GM18505 (cell line): Measurements from ENCODE around the gene CD40.

Experiments
- ATAC-seq: cut with Tn5 transposase; IDR thresholded peaks from one replicate; pipeline ENCODE4 v1.9.1; 2021; ENCODE audit not compliant: unreplicated experiment
- POLR2A ChIP-seq: IDR thresholded peaks from 4 replicates; pipeline ENCODE4 v1.6.1; 2011; ENCODE audit warnings: borderline replicate concordance; ENCODE audit not compliant: insufficient read depth, insufficient read length; ENCODE audit errors: extremely low read depth

The CD40 gene

DNA sequence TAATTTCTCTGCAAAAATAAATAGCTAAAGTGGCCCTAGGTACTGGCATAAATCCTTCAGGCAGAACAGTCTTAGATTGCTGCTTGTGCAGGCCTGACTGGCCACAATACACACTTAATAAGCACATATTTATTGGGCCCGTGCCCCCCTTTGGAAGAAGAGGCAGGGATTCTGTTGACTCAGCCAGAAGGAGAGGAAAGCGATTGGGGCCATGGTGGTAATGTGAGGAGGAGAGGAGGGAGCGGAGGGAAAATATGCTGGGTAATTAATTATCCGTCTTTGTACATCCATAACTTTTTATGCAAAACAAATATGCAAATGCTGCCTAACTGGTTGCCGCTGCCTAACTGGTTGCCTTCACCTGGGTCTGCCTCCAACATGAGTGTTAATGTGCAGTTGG lies 36.2 kb downstream of the CD40 start:
- no peak for ATAC-seq
- no peak for TF ChIP-seq POLR2A

DNA sequence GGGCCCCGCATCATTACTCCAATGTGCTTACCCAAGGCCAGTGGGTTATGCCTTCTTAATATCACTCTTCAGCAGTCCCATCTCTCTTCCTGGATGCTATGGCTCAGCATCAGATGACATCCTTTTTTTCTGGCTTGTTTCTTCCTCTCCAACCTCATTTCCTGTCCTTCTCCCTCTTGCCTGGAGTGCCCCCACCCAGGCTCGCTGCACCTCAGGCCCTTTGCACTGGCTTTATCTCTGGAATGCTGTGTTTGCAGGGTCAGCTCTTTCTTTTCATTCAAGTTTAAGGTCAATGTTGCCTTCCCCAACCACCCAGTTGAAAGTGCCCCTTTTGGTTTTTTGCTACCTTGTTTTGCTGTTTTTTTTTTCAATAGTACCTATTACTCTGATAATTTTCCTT lies 36.7 kb downstream of the CD40 start:
- no peak for ATAC-seq
- TF ChIP-seq POLR2A = no peak

GRCh38 chr20:46156065-46156464 lies 38.0 kb downstream of the CD40 start:
- TF ChIP-seq POLR2A = no peak
- no peak for ATAC-seq

DNA sequence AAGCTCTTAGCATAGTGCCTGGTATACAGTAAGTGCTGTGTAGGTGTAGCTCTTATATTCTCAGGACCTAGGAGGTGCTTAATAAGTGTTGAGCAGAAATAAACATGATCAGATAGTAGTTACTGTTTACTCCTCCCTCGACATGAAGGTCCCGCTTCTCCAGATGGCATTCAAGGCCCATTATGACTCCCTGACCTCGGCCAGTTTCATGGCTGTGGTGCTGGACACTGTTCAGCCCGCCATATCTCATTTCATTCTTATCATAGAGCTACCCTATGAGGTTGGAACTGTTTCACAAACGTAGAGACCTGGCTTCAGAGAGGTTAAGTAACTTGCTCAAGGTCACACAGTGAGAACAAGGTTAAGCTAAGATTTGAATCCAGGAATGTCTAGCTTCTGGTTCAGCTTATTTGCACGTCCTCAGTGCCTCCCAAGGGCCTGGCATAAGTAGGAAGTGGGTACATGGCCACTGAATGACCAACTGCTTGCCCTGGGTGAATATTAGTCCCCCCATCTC lies 39.0 kb downstream of the CD40 start:
- TF ChIP-seq POLR2A = no peak
- ATAC-seq = no peak

- no peak for TF ChIP-seq POLR2A
Observed at GRCh38 chr20:46157625-46158024, 39.5 kb downstream of the CD40 start.

DNA sequence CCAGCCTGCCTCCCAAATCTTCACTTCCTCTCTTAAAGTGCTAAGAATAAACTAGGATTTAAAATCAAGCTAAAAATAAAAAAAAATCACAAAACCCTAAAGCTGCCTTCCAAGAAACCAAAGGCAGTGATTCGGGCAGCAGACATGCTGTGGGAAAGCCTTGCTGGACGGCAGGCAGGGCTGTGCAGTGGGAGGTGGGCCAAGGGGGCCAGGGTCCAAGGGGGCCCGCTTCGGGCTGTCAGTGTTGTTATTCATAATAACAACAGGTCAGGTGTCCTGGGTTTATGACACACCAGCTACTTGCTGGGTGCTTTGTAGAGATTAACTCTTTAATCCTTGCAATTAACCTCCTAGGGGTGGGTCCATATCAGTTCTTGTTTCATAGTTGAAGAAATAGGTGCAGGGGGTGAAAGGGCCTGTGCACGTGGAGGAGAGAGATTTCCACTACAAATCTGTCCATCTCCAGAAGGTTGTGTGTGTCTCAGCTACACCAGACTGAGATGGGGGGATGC lies 40.4 kb downstream of the CD40 start:
- no peak for TF ChIP-seq POLR2A
- ATAC-seq = no peak

More at GRCh38 chr20:46157625-46158024, 39.5 kb downstream of the CD40 start:
- no peak for ATAC-seq

DNA sequence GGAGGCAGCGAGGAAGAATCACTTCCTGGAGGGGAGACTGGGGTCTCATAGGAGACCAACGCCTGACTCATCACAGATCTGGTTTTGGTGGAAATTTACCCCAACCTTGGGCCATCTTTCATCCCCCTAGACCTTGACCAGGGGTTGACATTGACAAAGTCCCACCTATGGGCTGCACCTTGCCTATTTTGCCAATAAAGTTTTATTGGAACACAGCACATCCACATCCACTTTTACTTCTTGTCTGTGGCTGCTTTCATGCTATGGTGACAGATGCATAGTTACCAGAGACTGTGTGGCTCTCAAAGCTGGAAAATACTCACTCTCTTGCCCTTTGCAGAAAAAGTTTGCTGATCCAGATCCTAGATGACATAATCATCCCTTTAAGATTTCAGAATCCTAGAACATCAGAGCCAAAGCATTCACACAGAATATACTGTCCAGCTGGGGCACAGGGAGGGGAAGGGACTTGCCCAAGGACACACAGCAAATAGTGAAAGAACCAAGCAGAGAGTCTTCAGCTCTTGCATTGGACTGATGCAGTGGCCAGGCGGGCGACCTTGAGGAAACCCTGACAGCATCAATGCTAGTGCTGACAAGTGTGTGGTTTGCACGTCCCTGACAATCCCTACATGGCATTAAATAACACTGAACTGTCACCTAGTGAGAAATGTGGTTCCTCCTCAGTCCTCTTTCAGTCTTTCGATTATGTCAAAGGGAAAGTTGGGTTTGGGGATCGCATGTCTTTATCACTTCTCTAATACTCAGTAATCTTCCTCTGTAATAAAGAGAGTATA lies 41.2 kb downstream of the CD40 start:
- TF ChIP-seq POLR2A = no peak
- ATAC-seq = no peak

DNA sequence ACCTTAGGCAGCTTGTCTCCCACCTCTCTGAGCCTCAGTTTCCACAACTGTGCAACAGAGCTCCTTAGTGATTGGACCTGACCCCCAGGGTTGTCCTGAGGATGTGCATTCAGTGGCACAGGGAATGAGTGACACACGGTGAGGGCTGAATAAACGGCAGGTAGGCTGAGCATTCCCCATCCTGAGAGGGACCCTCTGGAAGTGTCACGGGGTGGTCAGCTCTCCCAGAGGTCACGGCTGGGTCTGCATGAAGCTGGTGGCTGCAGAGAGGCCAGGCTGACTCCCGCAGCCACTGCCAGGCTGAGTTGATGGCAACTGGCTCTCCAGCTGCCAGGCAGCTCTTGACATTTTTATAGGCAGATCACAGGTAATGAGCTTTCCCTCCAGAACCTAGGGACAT lies 42.5 kb downstream of the CD40 start:
- no peak for TF ChIP-seq POLR2A

DNA sequence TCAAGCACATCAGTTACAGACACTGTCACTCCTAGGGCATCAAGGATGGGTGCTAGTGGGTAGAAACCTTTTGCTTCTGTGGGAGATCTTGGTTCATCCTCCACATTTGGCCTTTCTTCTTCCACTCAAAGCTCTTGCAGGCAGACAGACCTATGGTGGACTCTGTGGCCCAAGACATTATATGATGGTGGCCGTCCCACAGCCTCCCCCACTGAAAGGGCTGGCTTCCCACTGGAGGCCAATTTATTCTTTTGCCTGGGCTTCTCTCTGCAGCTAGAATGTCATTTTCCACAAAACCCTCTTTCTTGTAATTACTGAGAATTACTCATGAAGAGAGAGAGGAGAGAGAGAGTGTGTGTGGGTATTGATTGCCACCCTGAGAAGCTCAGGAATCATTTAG lies 43.8 kb downstream of the CD40 start:
- no peak for ATAC-seq
- no peak for TF ChIP-seq POLR2A

More for the DNA sequence above, 42.5 kb downstream of the CD40 start:
- ATAC-seq = no peak

GRCh38 chr20:46164254-46164653 lies 46.1 kb downstream of the CD40 start:
- TF ChIP-seq POLR2A = no peak
- no peak for ATAC-seq

GRCh38 chr20:46167080-46167479 lies 49.0 kb downstream of the CD40 start:
- no peak for ATAC-seq
- no peak for TF ChIP-seq POLR2A

- no peak for ATAC-seq
- TF ChIP-seq POLR2A = no peak
Observed at GRCh38 chr20:46168438-46168837, 50.3 kb downstream of the CD40 start.

GRCh38 chr20:46169245-46170171 lies 51.4 kb downstream of the CD40 start:
- ATAC-seq = no peak
- no peak for TF ChIP-seq POLR2A
